GM19023 (cell line): ENCODE measurements around the gene SIRPB1.
"Not testable (repeated sequence)": the region's sequence is repeated elsewhere in the genome, so short reads cannot be mapped to it uniquely, and the experiment has no call there.

Experiments
- ATAC-seq: cut with Tn5 transposase; IDR thresholded peaks from one replicate; pipeline ENCODE4 v1.9.1; 2021; ENCODE audit warnings: mild to moderate bottlenecking, moderate library complexity; ENCODE audit not compliant: unreplicated experiment

SIRPB1 gene

GRCh38 chr20:1619861-1620444, at the start of gene SIRPB1:
Gene SIRPB1, minus strand, starts transcription at chr20:1620009. Its CDS starts 65 bp downstream, at chr20:1619944.
- ATAC-seq, result no peak

- no peak for ATAC-seq
Measured at GRCh38 chr20:1669304-1669703, 49.5 kb upstream of the SIRPB1 start.

- no peak for ATAC-seq
Measured at GRCh38 chr20:1667502-1668085, 47.8 kb upstream of the SIRPB1 start.

GRCh38 chr20:1666802-1667201, 47.0 kb upstream of the SIRPB1 start:
- ATAC-seq, result no peak

- ATAC-seq, result no peak
Measured at GRCh38 chr20:1665345-1665744, 45.5 kb upstream of the SIRPB1 start.

- no peak for ATAC-seq
Measured at GRCh38 chr20:1664911-1665310, 45.1 kb upstream of the SIRPB1 start.

GRCh38 chr20:1663917-1664316, 44.1 kb upstream of the SIRPB1 start:
- ATAC-seq, result no peak

GRCh38 chr20:1661542-1662299, 41.9 kb upstream of the SIRPB1 start:
- ATAC-seq, result no peak

GRCh38 chr20:1660246-1660645, 40.4 kb upstream of the SIRPB1 start:
- no peak for ATAC-seq

GRCh38 chr20:1657556-1658334, 37.9 kb upstream of the SIRPB1 start, which contains the start of gene SIRPG:
Gene SIRPG, minus strand, starts transcription at chr20:1657779. Its CDS starts 65 bp downstream, at chr20:1657714.
- ATAC-seq, result no peak

- no peak for ATAC-seq
Measured at GRCh38 chr20:1656844-1657243, 37.0 kb upstream of the SIRPB1 start.

GRCh38 chr20:1654996-1655395, 35.2 kb upstream of the SIRPB1 start:
- no peak for ATAC-seq

- no peak for ATAC-seq
Measured at GRCh38 chr20:1652960-1653359, 33.2 kb upstream of the SIRPB1 start.

GRCh38 chr20:1652104-1652503, 32.3 kb upstream of the SIRPB1 start:
- ATAC-seq, result no peak

GRCh38 chr20:1651268-1652058, 31.7 kb upstream of the SIRPB1 start:
- no peak for ATAC-seq

- ATAC-seq, result no peak
Measured at GRCh38 chr20:1648101-1648500, 28.3 kb upstream of the SIRPB1 start.

- no peak for ATAC-seq
Measured at GRCh38 chr20:1646975-1647431, 27.2 kb upstream of the SIRPB1 start.

GRCh38 chr20:1644101-1644962, 24.5 kb upstream of the SIRPB1 start:
- ATAC-seq, result no peak

GRCh38 chr20:1638643-1639042, 18.8 kb upstream of the SIRPB1 start:
- not testable (repeated sequence) for ATAC-seq
